ENCODE results near the gene BICC1.

DNA sequence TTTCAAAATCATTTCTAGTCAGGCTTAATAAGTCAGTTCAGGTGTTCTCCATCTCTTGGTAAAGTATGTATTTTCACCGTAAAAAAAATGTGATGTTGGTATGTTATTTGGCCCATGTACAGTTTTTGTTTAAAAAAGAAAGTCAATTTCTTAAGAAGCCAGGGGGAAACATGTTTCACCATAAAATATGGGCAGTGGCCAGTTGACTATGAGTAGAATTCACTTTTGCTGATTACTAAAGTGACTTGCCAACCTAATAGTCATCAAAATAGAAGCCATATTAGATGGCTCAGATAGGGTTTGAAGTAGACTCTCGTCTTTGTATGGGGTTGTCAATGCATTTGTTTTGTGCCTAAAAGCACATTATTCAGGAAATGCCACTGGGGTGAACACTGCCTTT, 266.3 kb downstream of the BICC1 start:
- TF ChIP-seq POLR2A (IDR thresholded peaks at IDR 0.05) (no peak), POLR2AphosphoS5 (IDR thresholded peaks at IDR 0.05) (no peak)

All from spleen (tissue), 3 donors.